Hematopoietic multipotent progenitor cell treated with erythropoietin and hydrocortisone succinate and interleukin-3 and kit ligand, for 15 days (in vitro differentiated cells): Measurements from ENCODE around the gene CRIM1.

Experiments used
- DNase-seq: peaks from one replicate; pipeline ENCODE4 v3.0.0-alpha.2; 2015; ENCODE audit warnings: low spot score

The CRIM1 gene

DNA sequence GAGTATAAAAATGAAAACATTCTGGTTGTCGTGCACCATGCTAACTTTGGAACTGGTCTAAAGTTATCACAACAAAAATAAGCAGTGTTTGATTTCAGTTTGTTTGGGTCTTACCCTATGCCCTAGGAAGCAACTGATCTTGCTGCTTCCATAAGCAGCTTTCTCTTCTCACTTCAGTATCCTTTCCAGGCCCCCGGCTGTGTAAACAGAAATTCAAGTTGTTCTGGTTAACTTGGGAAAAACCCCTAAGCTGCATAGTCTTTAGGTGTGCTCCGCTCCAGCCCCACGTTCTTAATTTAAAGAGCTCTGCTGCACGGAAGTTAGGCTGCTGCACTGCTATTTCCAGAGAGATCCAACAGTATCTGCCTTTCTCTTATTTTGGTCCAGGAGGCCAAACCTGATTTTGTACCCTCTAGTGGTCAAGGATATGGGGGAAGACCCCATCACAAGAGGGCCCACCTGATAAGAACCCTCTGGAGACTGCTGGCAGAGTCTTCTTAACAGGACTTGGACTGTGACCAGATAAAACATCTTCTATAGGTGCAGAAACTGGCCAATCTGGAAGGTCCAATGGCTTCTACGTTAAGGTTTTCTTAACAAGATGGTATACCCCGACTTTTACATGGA, 173.3 kb downstream of the CRIM1 start:
- DNase-seq = no peak

GRCh38 chr2:36530178-36530982, 174.8 kb downstream of the CRIM1 start:
- DNase-seq = no peak

DNA sequence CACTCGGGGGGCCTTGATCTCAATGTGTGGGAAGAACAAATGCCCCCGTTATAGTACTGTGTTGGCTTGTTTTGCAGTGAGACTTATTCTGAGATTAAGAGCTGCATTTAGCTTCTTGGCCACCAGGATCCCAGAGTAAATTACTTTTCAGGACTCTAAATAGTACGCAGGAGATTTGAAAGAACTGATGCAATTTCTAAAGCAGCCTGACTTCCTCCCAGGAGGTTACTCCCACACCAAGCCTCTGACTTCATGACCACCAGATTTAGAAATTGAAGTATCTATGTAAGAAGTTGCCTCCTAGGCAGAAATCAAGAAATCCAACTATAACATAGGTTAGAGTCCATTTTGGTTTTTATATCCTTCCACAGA, 175.4 kb downstream of the CRIM1 start:
- no peak for DNase-seq

- DNase-seq = no peak
Measured at GRCh38 chr2:36534275-36534799, 178.8 kb downstream of the CRIM1 start.

DNA sequence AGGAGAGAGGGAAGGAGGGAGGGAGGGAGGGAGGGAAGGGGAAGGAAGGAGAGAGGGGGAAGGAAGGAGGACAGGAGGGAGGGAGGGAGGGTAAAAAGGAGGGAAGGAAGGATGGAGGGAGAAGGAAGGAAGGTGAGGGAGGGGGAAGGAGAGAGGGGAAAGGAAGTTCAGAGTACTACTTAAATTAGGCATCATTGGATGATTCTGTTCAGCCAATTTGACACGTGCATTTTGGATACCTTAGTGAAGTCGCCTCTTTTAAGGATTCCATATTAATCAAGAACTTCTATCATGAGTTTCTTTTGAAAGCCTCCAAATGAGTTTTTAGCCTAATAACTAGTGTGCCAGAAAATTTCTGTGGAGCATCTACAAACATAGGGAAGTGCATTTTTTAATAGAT, 179.5 kb downstream of the CRIM1 start:
- no peak for DNase-seq

DNA sequence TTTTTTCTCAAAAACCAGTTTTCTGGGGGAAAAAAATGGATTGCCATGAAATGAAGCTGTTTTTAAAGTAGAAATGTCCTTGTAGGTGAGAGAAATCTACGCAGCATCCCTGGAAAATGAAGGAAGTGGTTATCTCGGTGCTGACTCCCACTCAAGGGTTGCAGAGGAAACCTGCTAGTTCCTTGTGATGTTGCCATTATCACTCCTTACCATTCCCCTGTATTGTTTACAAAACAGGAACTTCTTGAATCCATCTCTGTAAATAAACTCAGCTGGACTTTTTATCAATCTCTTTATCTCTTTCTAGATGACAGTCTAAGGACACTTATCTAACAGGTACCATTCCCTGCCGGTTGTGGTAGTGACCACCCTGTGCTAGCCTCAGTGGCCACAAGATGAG, 181.2 kb downstream of the CRIM1 start:
- DNase-seq = no peak

- peak; percentile 41 for DNase-seq
Measured at GRCh38 chr2:36538335-36538734, 182.8 kb downstream of the CRIM1 start.

DNA sequence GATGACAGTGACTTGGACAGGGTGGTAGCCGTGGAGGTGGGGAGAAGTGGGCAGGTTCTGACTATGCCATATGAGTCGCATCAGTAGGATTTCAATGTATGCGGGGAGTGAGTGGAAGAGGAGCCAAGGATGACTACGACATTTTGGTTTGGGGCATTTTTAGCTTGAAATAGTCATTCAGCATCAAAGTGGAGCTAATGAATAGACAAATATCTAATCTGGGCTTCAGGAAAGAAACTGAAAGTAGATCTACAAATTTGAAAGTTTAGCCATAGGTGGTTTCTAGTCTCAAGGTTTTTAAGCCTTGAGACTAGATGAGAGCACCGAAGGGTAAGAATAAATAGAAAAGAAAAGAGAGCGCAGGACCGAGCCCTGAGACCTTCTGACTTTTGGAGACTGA, 184.1 kb downstream of the CRIM1 start:
- no peak for DNase-seq

GRCh38 chr2:36540986-36541754, 185.6 kb downstream of the CRIM1 start:
- DNase-seq = no peak

- no peak for DNase-seq
Measured at GRCh38 chr2:36541891-36542595, 186.5 kb downstream of the CRIM1 start.

DNA sequence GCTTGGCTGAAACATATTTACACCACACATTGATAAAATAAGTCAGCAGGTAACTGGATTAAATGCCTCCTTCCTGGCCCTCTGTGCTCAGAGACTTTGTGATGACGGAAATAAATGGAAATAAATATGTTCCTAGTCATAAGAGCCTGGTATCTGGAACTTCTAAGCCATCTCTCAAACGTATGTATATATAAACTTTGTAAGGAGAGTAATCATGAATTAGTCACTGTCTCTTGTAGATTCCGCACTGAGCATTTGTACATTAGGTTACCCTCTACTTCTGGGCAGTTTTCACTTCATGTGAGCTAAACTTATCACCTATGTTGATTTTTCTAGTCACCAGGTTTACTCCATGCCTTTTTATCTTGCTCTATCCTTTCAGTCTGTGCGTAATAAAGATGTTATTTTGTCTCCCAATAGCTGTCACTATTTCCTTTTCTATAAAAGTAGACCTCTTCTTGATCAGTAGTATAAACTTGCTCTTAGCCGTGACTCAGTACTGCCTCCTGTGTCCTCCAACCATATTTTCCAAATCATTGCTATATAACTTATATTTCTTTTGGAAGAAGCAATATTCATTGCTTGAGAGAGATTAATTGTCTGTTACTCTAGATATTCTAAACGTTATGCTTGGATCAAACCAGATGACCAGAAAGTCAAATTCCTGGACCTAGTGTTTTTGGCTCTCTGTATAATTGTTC, 189.2 kb downstream of the CRIM1 start:
- DNase-seq = no peak

GRCh38 chr2:36545871-36546416, 190.4 kb downstream of the CRIM1 start:
- no peak for DNase-seq

GRCh38 chr2:36547906-36548305, 192.3 kb downstream of the CRIM1 start:
- DNase-seq = no peak

GRCh38 chr2:36549165-36549574, 193.6 kb downstream of the CRIM1 start:
- no peak for DNase-seq

DNA sequence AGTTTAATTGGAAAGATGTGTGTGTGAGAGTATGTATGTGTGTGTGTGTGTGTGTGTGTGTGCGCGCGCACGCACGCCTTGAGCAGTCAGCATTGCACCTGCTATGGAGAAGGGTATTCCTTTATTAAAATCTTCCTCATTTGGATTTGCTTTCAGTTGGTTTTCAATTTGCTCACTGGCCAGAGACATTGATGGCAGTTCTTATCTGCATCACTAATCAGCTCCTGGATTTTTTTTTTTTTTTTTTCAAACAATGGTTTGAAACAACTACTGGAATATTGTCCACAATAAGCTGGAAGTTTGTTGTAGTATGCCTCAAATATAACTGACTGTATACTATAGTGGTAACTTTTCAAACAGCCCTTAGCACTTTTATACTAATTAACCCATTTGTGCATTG, 194.4 kb downstream of the CRIM1 start:
- DNase-seq = no peak

- no peak for DNase-seq
Measured at GRCh38 chr2:36553683-36554082, 198.1 kb downstream of the CRIM1 start.

DNA sequence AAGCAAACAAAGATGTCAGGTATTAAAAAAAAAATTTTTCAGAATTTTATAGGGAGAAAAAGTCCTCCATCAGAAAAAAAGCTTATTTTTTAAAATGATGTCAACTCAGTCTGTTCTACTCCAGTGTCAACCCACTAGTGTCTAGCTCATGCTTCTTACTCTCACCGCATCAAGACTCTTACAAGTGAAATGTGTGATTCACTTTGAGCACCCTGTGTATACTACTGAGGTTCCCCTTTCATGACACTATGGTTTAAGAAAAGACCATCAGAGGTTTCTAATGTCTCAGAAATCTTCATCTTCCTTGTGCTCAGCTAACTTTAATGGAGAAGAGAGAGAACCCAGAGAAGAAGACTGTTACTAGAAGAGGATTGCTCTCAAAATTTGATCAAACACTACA, 199.0 kb downstream of the CRIM1 start:
- no peak for DNase-seq

DNA sequence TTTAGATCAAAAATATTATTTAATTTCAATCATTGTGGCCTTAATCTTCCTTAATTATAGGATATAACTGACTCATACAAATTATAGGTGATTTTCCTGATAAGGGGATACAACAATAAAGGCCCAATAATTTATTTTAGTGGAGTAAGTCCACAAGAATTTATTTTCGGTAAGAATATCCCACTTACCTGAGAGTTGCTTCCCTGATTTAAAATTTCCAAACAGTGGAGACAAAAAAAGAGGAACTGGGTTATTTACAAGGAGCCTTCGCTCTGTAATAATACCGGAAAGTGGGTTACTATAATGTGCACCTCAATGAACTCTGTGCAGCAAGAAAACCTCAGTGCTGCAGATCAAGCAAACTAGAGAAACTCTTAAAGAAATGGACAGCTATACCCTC, 200.2 kb downstream of the CRIM1 start:
- no peak for DNase-seq

- no peak for DNase-seq
Measured at GRCh38 chr2:36556842-36557241, 201.3 kb downstream of the CRIM1 start.

- no peak for DNase-seq
Measured at GRCh38 chr2:36559221-36559942, 203.8 kb downstream of the CRIM1 start.

DNA sequence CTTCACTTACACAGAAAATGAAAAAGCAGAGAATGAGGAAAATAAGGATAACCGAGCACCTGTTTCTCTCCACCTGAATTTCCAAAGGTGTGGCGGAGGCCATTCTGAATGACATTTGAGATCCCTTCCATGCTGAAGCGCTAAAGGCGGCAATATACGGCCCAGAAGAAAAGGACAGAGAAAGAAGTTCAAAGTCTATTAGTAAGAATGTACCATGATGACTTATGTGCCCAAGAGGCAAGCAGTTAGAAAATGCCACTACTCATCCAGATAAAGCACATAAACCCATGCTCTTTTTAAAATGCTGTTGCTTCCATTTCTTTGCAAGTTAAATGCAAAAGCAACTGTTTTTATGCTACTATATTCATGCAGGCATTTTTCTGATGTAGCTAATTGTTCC, 205.1 kb downstream of the CRIM1 start:
- DNase-seq = no peak
